ENCODE measurements around the gene RFC1.

The RFC1 gene

DNA sequence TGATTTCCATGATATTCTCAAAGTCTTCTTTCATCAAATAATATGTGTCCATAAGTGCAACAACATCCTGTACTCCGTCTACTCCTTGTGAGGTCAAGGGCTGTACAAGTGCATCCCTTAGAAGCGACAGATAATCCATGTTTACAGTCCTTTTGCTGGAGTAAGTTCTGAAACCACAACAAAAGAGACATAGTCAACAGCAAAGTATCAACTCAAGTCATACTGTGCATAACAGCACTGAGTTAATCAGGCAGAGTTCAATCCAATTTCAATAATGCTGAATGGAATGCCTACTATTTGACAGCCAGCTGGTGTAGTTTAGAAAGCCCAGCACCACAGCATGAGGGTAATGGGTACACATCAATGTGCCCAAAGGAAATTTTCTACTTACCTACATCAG lies 74.5 kb downstream of the RFC1 start:
- POLR2A ChIA-PET, result no interaction called here
- CTCF ChIA-PET, result no interaction called here
- TF ChIP-seq ARNT (IDR thresholded peaks at IDR 0.05) (no peak), HDGF (IDR thresholded peaks at IDR 0.05; ENCODE audit: borderline replicate concordance) (no peak), SP1 (IDR thresholded peaks at IDR 0.05) (no peak), PKNOX1 (IDR thresholded peaks at IDR 0.05) (no peak), L3MBTL2 (conservative IDR thresholded peaks at IDR 0.05) (no peak), SUZ12 (IDR thresholded peaks at IDR 0.05) (no peak), TARDBP (IDR thresholded peaks at IDR 0.05) (no peak), NFRKB (IDR thresholded peaks at IDR 0.05) (no peak), FOXA1 (IDR thresholded peaks at IDR 0.05) (no peak), CTBP1 (IDR thresholded peaks at IDR 0.05; ENCODE audit: borderline replicate concordance) (no peak)
- no peak for DNase-seq (ENCODE audit: extremely low spot score)

- DNase-seq (ENCODE audit: extremely low spot score), result no peak
- ChIA-PET CTCF (no interaction called here), POLR2A (no interaction called here)
- TF ChIP-seq CTBP1 (IDR thresholded peaks at IDR 0.05; ENCODE audit: borderline replicate concordance) (no peak), BHLHE40 (IDR thresholded peaks at IDR 0.05; ENCODE audit: borderline replicate concordance) (no peak), TARDBP (IDR thresholded peaks at IDR 0.05) (no peak), L3MBTL2 (conservative IDR thresholded peaks at IDR 0.05) (no peak), SUZ12 (IDR thresholded peaks at IDR 0.05) (no peak), ARNT (IDR thresholded peaks at IDR 0.05) (no peak), FOXM1 (IDR thresholded peaks at IDR 0.05; ENCODE audit: borderline replicate concordance) (no peak), SP1 (IDR thresholded peaks at IDR 0.05) (no peak), PKNOX1 (IDR thresholded peaks at IDR 0.05) (no peak), ELF4 (IDR thresholded peaks at IDR 0.05) (no peak), FOXA1 (IDR thresholded peaks at IDR 0.05) (no peak), HDGF (IDR thresholded peaks at IDR 0.05; ENCODE audit: borderline replicate concordance) (no peak), LEF1 (IDR thresholded peaks at IDR 0.05; ENCODE audit: borderline replicate concordance) (no peak), ZNF384 (IDR thresholded peaks at IDR 0.05) (no peak)
Measured at GRCh38 chr4:39287223-39287622, 78.9 kb downstream of the RFC1 start.

GRCh38 chr4:39286263-39286662 lies 79.9 kb downstream of the RFC1 start:
- TF ChIP-seq FOXK2 (IDR thresholded peaks at IDR 0.05), result no peak
- TF ChIP-seq NFRKB (IDR thresholded peaks at IDR 0.05), result no peak
- TF ChIP-seq SUZ12 (IDR thresholded peaks at IDR 0.05), result no peak
- DNase-seq (ENCODE audit: extremely low spot score), result no peak
- POLR2A ChIA-PET, result no interaction called here
- CTCF ChIA-PET, result no interaction called here

DNA sequence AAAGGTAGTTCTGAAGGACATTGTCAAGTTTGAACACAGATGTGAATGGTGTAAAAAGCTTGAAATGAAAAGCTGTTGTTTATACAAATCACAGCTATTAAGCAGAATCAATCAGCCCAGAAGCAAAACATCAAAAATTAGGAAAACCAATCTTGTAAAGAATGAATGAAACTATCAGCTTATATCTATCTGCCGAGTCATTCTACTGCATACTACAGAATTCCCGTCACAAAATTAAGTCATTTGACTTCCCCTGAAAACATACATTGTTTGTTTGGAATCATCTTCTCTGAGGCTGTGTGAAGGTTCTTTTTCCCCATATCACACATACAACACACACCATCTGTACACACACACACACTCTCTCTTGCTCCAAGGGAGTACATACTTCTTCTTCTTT lies 80.3 kb downstream of the RFC1 start:
- CTCF ChIA-PET, result no interaction called here
- POLR2A ChIA-PET, result no interaction called here
- no peak for TF ChIP-seq SP1 (IDR thresholded peaks at IDR 0.05)
- no peak for TF ChIP-seq ARNT (IDR thresholded peaks at IDR 0.05)
- no peak for TF ChIP-seq ZNF384 (IDR thresholded peaks at IDR 0.05)
- no peak for TF ChIP-seq CTBP1 (IDR thresholded peaks at IDR 0.05; ENCODE audit: borderline replicate concordance)
- no peak for TF ChIP-seq LEF1 (IDR thresholded peaks at IDR 0.05; ENCODE audit: borderline replicate concordance)
- no peak for TF ChIP-seq SUZ12 (IDR thresholded peaks at IDR 0.05)
- TF ChIP-seq NFRKB (IDR thresholded peaks at IDR 0.05), result no peak
- no peak for TF ChIP-seq FOXK2 (IDR thresholded peaks at IDR 0.05)
- no peak for TF ChIP-seq L3MBTL2 (conservative IDR thresholded peaks at IDR 0.05)
- no peak for TF ChIP-seq PKNOX1 (IDR thresholded peaks at IDR 0.05)
- TF ChIP-seq FOXM1 (IDR thresholded peaks at IDR 0.05; ENCODE audit: borderline replicate concordance), result no peak
- TF ChIP-seq FOXA1 (IDR thresholded peaks at IDR 0.05), result no peak
- no peak for TF ChIP-seq HDGF (IDR thresholded peaks at IDR 0.05; ENCODE audit: borderline replicate concordance)
- no peak for TF ChIP-seq TARDBP (IDR thresholded peaks at IDR 0.05)
- TF ChIP-seq ELF4 (IDR thresholded peaks at IDR 0.05), result no peak
- no peak for TF ChIP-seq BHLHE40 (IDR thresholded peaks at IDR 0.05; ENCODE audit: borderline replicate concordance)
- DNase-seq (ENCODE audit: extremely low spot score), result no peak

DNA sequence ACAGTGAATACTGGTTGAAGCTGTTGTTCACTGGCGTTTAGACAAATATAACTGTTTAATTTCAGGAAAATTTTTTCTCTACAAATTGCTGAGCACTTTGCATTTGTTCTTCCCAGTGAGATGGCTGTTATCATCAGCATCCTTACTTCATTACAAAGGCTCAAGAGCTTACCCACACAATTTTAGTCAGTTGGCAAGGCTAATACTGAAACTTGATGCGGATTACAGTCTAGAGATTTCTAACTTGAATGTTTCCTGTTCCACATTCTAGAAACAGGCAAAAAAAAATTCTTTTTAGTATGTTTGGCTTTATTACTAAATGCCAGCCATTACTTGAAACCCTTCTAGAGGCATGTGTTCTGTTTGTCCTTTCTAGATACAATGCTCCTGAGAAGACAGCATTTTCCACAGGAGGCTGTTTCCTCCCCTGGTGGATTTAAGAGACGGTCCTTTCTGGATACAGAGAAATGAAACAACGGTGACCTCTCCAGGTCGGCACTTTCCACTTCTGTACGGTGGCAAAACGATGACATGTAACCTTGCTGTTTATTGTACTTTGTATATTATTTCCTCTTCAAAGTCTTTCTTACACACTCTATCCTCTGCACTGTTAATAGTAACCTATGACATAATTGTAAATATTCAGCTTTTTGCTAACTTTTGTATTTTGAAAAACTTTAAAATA lies 80.9 kb downstream of the RFC1 start:
- DNase-seq (ENCODE audit: extremely low spot score), result no peak
- CTCF ChIA-PET, result interaction anchor here (0.6 kb wide), 1 partner anchor 134 kb away, joined by 4 read pairs; no protein-coding TSS in a partner anchor
- POLR2A ChIA-PET, result no interaction called here
- no peak for TF ChIP-seq L3MBTL2 (conservative IDR thresholded peaks at IDR 0.05)
- no peak for TF ChIP-seq FOXA1 (IDR thresholded peaks at IDR 0.05)
- TF ChIP-seq FOXM1 (IDR thresholded peaks at IDR 0.05; ENCODE audit: borderline replicate concordance), result no peak
- no peak for TF ChIP-seq PKNOX1 (IDR thresholded peaks at IDR 0.05)
- TF ChIP-seq HDGF (IDR thresholded peaks at IDR 0.05; ENCODE audit: borderline replicate concordance), result no peak
- TF ChIP-seq ELF4 (IDR thresholded peaks at IDR 0.05), result no peak
- no peak for TF ChIP-seq CTBP1 (IDR thresholded peaks at IDR 0.05; ENCODE audit: borderline replicate concordance)
- no peak for TF ChIP-seq BHLHE40 (IDR thresholded peaks at IDR 0.05; ENCODE audit: borderline replicate concordance)

DNA sequence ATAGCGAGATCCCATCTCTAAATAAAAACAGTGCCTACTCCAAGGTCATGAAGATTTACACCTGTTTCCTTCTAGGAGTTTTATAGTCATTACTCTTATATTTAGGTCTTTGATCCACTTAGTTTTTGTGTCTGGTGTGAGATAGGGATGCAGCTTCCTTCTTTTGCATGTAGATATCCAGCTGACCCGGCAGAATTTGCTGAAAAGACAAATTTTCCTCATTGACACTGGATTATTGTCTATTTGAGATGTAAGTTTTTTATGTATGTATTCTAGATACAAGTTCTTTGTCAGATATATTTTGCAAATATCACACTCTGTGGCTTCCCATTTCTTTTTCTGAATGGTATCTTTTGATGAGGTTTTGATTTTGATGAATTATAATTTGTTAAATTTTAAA lies 85.4 kb downstream of the RFC1 start:
- ChIA-PET POLR2A (no interaction called here), CTCF (interaction anchor here (1.0 kb wide), 1 partner anchor 172 kb away, joined by 3 read pairs; no protein-coding TSS in a partner anchor)
- no peak for DNase-seq (ENCODE audit: extremely low spot score)
- no peak for TF ChIP-seq ARNT (IDR thresholded peaks at IDR 0.05)
- TF ChIP-seq TARDBP (IDR thresholded peaks at IDR 0.05), result no peak
- no peak for TF ChIP-seq L3MBTL2 (conservative IDR thresholded peaks at IDR 0.05)
- TF ChIP-seq SUZ12 (IDR thresholded peaks at IDR 0.05), result no peak
- TF ChIP-seq LEF1 (IDR thresholded peaks at IDR 0.05; ENCODE audit: borderline replicate concordance), result no peak
